GM19463 (cell line): Measurements from ENCODE around the gene TYR.
"Not testable (repeated sequence)": the region's sequence is repeated elsewhere in the genome, so short reads cannot be mapped to it uniquely, and the experiment has no call there.

Experiments
- ATAC-seq: cut with Tn5 transposase; IDR thresholded peaks from one replicate; pipeline ENCODE4 v1.9.1; 2021; ENCODE audit warnings: mild to moderate bottlenecking, moderate library complexity; ENCODE audit not compliant: unreplicated experiment

TYR gene

DNA sequence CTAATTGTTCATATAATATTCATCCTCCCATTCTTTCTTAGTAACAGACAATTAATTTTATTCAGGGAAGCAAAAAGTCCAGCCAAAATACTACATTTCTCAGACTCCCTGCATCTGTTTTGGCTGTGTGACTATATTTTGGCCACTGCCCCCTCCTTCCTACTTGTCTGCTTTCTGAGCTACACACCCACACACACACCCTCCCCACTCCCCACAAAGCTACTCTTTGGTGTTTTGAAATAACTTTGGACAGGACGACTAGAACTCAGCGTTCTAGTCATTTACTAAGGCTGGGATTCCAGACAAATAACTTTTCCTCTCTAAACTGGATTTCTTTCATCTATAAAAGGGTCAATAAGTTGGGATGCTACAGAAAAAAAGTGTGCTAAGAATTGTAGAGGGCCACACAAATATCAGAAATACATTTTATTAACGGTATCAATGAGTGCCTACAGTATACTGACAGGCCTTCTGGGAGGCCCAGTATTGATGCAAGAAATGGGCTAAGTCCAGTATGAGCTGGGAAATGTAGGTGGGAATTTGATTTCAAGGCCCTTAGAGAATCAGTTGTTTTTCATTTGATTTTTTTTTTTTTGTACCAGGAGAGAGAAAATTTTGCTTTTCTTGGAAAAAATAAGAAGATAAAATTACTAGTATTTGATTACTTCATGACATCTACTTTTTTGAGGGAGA is 165.4 kb downstream of the TYR start:
- not testable (repeated sequence) for ATAC-seq
